Germinal center (tissue), 1 donor: ENCODE data around the gene PRKCH.
"Not testable (repeated sequence)": the region's sequence is repeated elsewhere in the genome, so short reads cannot be mapped to it uniquely, and the experiment has no call there.

Source experiments
- DNase-seq: peaks from one replicate; pipeline ENCODE4 v3.0.0; 2012; ENCODE audit warnings: mixed read lengths, low spot score

Gene PRKCH

GRCh38 chr14:61395115-61395725, 73.8 kb downstream of the PRKCH start:
- DNase-seq = no peak

- DNase-seq = no peak
Observed at GRCh38 chr14:61396279-61396678, 74.9 kb downstream of the PRKCH start.

- no peak for DNase-seq
Observed at GRCh38 chr14:61396694-61397093, 75.3 kb downstream of the PRKCH start.

GRCh38 chr14:61397615-61398014, 76.2 kb downstream of the PRKCH start:
- DNase-seq = no peak

- DNase-seq = no peak
Observed at GRCh38 chr14:61398221-61398620, 76.8 kb downstream of the PRKCH start.

- no peak for DNase-seq
Observed at GRCh38 chr14:61399365-61399764, 78.0 kb downstream of the PRKCH start.

- no peak for DNase-seq
Observed at GRCh38 chr14:61401461-61401860, 80.1 kb downstream of the PRKCH start.

- DNase-seq = no peak
Observed at GRCh38 chr14:61403411-61403810, 82.0 kb downstream of the PRKCH start.

- DNase-seq = no peak
Observed at GRCh38 chr14:61404637-61405036, 83.3 kb downstream of the PRKCH start.

GRCh38 chr14:61406198-61406597, 84.8 kb downstream of the PRKCH start:
- no peak for DNase-seq

GRCh38 chr14:61406675-61407074, 85.3 kb downstream of the PRKCH start:
- DNase-seq = no peak

- no peak for DNase-seq
Observed at GRCh38 chr14:61408498-61408897, 87.1 kb downstream of the PRKCH start.

- no peak for DNase-seq
Observed at GRCh38 chr14:61409782-61410181, 88.4 kb downstream of the PRKCH start.

GRCh38 chr14:61415934-61416333, 94.6 kb downstream of the PRKCH start:
- not testable (repeated sequence) for DNase-seq

GRCh38 chr14:61416591-61416990, 95.2 kb downstream of the PRKCH start:
- DNase-seq = no peak

GRCh38 chr14:61417141-61417540, 95.8 kb downstream of the PRKCH start:
- DNase-seq = no peak

GRCh38 chr14:61417883-61418455, 96.6 kb downstream of the PRKCH start:
- DNase-seq = no peak

GRCh38 chr14:61418746-61419145, 97.4 kb downstream of the PRKCH start:
- no peak for DNase-seq

- DNase-seq = no peak
Observed at GRCh38 chr14:61419201-61419600, 97.8 kb downstream of the PRKCH start.

- DNase-seq = no peak
Observed at GRCh38 chr14:61420326-61420725, 98.9 kb downstream of the PRKCH start.

- no peak for DNase-seq
Observed at GRCh38 chr14:61421212-61421923, 100.0 kb downstream of the PRKCH start.

GRCh38 chr14:61426048-61426447, 104.7 kb downstream of the PRKCH start:
- no peak for DNase-seq

GRCh38 chr14:61428261-61428660, 106.9 kb downstream of the PRKCH start:
- DNase-seq = no peak

GRCh38 chr14:61429316-61429715, 107.9 kb downstream of the PRKCH start:
- DNase-seq = no peak
